CD4-positive, alpha-beta T cell treated with Interleukin-12 subunit alpha and Interleukin-12 subunit beta, for 1 hour (primary cell): ENCODE results near the gene PRIMA1.
"Not testable (repeated sequence)": the region's sequence is repeated elsewhere in the genome, so short reads cannot be mapped to it uniquely, and the experiment has no call there.

Experiments used
- DNase-seq: peaks from one replicate; pipeline ENCODE4 v3.0.0-alpha.2; 2020

Gene PRIMA1

GRCh38 chr14:93788293-93788542 lies at the start of gene PRIMA1:
TSS of gene PRIMA1 (minus strand) at chr14:93788485. CDS start at chr14:93787718, 767 bp downstream.
- DNase-seq, result no peak

DNA sequence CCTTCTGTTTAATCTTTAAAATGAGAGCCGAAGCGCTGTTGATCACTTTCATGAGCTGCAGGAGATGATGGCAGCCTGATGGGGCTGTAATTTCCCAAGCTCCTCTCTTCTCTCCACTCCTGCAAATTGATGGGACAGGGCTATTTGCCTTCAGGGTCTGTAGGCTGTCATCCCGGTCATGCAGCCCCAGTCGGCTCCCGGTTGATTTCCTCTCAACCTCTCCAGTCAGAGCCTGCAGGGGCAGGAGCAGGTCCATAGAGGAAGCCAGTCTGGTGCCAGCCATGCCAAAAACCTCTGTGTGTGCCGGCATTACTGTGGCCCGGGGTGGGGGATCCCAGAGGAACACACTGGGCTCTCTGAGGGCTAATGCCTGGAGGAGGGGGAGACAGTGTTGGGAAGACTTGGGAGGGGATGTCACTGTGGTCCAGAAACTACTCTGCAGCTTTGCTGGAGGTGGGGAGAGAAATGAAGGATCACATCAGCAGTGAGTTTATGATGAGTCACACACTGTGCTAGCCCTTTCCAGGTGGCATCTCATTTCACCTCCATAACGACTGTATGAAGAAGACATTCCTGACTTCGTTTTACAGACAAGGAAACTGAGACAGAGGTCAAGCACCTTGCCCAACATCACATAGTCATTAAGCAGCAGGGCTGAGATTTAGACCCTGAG lies 46.5 kb upstream of the PRIMA1 start:
- DNase-seq, result no peak

DNA sequence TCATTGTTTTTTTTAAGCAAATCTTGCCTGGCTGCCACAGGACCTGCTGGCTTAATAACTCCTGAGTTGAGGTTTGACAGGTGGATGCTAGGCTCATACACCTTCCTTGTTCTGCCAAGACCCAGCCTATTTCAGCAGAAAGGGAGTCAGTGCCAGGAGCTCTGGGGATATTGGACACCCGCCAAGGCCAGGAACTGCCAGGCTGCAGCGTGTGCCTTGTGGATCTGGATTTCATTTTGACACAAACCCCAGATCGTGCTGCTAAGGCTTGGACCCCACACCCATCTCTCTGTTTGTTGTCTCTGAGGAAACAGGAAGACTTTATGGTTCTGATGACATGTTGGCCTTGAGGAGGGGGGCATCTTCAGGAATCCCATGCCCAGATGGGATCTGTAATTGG lies 44.4 kb upstream of the PRIMA1 start:
- no peak for DNase-seq

DNA sequence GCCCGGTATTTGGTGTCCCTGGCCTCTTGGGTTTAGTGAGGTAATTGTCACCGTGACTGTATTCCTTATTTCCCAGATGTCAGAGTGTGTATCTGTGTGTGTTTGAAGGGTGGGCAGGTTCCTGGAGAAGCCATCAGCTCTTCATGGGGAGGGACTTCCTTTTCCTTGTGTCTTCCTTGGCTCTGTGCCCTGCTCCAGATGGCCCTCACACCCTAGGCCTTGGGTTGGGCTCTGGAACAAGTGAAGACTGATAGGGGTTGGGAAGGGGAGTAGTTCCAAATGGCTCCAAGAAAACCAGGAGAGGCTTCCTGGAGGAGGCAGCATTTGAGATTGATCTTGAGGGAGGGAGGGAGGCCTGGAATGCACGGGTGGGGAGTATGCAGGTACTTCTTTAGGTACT lies 43.8 kb upstream of the PRIMA1 start:
- DNase-seq, result no peak

- DNase-seq, result no peak
Measured at GRCh38 chr14:93830753-93831461, 42.6 kb upstream of the PRIMA1 start.

- no peak for DNase-seq
Measured at GRCh38 chr14:93829839-93830481, 41.7 kb upstream of the PRIMA1 start.

DNA sequence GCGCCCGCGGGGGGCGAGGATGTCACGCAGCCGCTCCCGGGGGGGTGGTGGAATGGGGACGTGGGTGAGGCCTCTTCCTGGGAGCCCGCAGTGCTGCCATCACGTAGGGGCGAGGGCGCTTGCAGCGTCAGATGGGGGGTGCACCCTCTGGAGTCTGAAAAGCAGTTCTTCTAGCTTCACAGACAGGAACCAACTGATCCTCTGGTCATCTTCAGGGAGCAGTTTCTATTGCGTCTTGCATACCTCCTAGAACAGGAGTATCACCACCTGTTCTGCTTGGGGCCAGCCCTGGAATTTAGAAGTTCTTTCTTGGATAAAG lies 36.9 kb upstream of the PRIMA1 start:
- no peak for DNase-seq

GRCh38 chr14:93824518-93825234 lies 36.4 kb upstream of the PRIMA1 start:
- DNase-seq, result no peak

GRCh38 chr14:93824076-93824475 lies 35.8 kb upstream of the PRIMA1 start:
- no peak for DNase-seq

DNA sequence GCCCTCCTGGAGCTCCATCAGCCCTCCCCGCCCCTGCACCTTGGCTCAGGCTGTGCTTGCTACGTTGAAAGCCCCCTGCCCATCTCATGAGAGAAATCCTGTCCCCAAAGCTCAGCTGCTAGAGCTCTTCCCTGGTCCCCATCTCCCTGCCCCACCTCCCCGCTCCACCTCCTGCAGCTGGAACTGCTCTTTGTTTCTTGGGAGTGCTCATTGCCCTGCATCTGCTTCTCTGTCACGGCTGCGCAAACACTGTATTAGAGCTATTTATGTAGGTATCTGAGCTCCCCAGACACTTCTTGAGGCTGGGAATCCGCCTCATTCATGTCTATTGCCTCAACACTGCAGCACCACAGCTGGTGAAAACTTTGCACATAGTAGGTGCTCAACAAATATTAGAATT lies 32.8 kb upstream of the PRIMA1 start:
- DNase-seq, result no peak

GRCh38 chr14:93818857-93819256 lies 30.6 kb upstream of the PRIMA1 start:
- DNase-seq, result no peak

- DNase-seq, result no peak
Measured at GRCh38 chr14:93811676-93812075, 23.4 kb upstream of the PRIMA1 start.

GRCh38 chr14:93811020-93811419 lies 22.7 kb upstream of the PRIMA1 start:
- DNase-seq, result no peak

- DNase-seq, result not testable (repeated sequence)
Measured at GRCh38 chr14:93809491-93810420, 21.5 kb upstream of the PRIMA1 start.

GRCh38 chr14:93804654-93805053 lies 16.4 kb upstream of the PRIMA1 start:
- DNase-seq, result no peak

- no peak for DNase-seq
Measured at GRCh38 chr14:93803408-93804318, 15.4 kb upstream of the PRIMA1 start.

DNA sequence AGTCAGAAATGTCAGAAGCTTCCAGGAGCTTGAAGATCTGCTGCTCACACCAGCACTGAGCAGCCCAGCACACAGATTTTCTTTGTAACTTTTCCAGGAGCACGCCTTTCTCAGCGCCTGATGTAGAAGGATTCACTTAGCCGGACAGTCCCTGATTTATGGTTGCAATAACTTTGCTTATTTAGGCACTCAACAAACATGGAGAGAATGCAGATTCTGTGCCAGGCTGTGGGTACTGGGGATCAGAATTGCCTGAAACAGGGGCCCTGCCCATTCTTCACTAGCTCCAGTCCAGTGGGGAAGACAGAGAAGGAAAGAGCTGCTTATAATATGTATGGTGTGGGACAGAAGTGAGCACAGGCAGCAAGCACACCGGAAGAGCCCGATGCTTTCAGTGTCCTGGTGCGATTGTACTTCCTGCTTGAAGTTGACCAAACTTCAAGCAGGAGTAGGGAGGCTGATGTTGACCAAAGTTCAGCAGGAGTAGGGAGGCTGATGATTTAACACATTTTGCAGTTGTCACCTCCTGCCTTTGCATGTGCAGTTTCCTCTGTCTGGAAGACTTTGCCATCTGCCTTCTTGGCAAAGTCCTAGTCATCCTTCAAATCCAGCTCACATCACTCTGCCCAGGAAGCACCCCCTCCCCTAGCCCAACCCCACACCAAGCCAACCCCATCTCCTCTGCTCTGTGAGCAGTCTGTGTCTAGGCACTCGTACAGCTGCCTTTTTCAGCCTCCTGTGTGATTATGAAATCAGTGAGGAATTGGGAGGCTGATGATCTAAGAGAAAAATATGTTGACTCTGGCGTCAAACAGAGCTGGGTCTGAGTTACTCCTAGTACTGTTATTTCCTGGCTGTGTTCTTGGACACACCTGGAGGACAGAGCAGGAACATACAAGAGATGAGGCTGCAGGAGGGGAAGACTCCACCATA lies 12.0 kb upstream of the PRIMA1 start:
- DNase-seq, result no peak

DNA sequence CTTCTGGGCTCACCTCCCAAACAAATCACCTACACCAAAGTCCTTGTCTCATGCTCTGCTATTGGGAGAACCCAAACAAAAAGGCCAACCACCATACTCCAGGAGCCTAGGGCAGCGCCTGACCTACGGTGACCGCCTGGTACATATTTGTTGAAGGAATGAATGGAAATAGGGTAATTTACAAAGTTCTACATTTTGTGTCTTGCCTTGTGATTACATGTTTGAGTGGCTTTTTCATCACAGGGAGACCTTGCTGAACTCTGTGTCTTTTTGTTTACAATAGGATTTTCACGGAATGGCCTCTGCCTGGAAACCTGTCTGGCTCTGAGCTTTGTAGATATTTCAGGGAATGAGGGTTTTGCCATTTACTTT lies 11.3 kb upstream of the PRIMA1 start:
- no peak for DNase-seq

- DNase-seq, result no peak
Measured at GRCh38 chr14:93797536-93797935, 9.3 kb upstream of the PRIMA1 start.

- DNase-seq, result no peak
Measured at GRCh38 chr14:93797071-93797470, 8.8 kb upstream of the PRIMA1 start.

DNA sequence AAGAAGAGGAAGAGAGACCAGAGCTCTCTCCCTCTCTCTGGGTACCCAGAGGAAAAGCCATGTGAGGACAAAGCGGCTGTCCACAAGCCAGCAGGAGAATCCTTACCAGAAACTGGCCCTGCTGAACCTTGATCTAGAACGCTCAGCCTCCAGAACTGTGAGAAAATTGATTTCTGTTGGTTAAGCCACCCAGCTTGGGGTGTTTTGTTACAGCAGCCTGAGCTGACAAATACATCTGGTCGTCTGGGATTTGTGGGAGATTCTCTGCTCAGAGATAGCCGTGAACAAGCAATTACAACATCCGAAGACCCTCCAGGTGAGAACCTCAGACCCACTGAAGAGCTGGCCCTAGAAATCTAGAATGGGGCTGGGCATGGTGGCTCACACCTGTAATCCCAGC lies 6.5 kb upstream of the PRIMA1 start:
- no peak for DNase-seq
